ENCODE data around the gene KPNB1. TPM values are rescaled to one million over a fixed set of nuclear protein-coding genes. Genes with fewer than 3 reads are reported as not detected.

KPNB1 gene
- total RNA-seq, 1 experiment from 2014 or later = 742 TPM

DNA sequence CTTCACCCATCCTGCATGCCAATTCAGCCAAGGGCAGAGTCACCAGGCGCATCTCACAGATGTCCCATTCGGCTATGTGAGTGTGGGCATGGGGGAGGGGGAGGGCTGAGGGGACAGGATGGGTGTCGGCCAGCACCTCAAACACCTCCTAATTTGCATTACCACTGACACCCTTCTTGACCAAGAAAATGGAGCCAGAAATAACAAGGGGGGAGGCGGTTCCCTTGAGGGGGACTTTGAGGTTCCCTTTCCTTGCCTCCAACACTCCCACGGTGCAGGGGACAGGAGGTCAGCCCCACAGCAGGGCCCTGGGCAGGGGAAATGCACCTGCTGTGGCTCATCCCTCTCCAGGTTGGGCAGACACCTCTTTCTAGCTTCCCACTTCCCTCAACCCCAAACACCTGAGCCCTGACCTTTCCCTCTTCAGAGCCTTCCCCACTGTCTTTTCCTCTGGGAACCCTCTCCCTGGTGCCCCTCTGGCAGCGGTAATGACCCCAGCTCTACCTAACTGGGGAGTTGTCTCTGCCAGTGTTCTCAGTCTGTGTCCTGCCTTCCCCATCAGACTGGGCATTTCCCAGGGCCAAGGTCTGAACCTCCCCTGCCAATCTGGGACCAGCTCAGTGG is 65.2 kb downstream of the KPNB1 start:
- Mint-ChIP-seq H3K4me3 (no peak overlapping the region), H3K4me1 (peaks cover 19 to 24% of the 10 kb centered on the region in 2 experiments), H3K36me3 (ENCODE audit: insufficient read depth in 1 of 3, low read depth in 3 of 3) (peaks cover 2 to 9% (median 7%) of the 10 kb centered on the region in 3 experiments; a peak in 3 of 7 replicates), H3K9me3 (no peaks in the 10 kb centered on the region), H3K27ac (no peak overlapping the region), H3K27me3 (ENCODE audit: low read depth) (peaks cover 51% of the 10 kb centered on the region)
- no CpG with 5 or more reads among the region's 6 CpGs for WGBS (ENCODE audit: extremely low coverage, insufficient read length, low lambda C conversion rate)
- Histone ChIP-seq H3K4me2 (ENCODE audit: insufficient read depth, insufficient read length, low read length) (no peak overlapping the region), H3K23me2 (ENCODE audit: insufficient read length, low read depth, low read length, poor library complexity, severe bottlenecking) (no peaks in the 10 kb centered on the region), H2AK5ac (ENCODE audit: insufficient read length, low read length) (no peak overlapping the region), H3K9ac (ENCODE audit: extremely low read depth, insufficient read length, low read length) (no peak overlapping the region), H3K18ac (ENCODE audit: insufficient read length, low read depth, low read length) (no peak overlapping the region), H3K56ac (ENCODE audit: insufficient read length, low read depth, low read length) (no peak overlapping the region), H4K20me1 (ENCODE audit: control insufficient read depth, insufficient read depth, insufficient read length) (no peaks in the 10 kb centered on the region), H4K91ac (ENCODE audit: insufficient read length, low read depth, low read length) (no peak overlapping the region), H3K9me3 (ENCODE audit: control insufficient read depth, low read depth, low read length) (no peaks in the 10 kb centered on the region), H2BK5ac (ENCODE audit: insufficient read length, low read length) (no peak overlapping the region), H2BK15ac (ENCODE audit: low read depth, low read length) (no peak overlapping the region), H3K4ac (ENCODE audit: low read depth, low read length) (no peak overlapping the region), H3T11ph (ENCODE audit: low read length) (no peak overlapping the region), H3K14ac (ENCODE audit: insufficient read depth, low read length) (no peak overlapping the region), H4K8ac (replicated peaks; ENCODE audit: insufficient read length, low read depth, low read length) (no peak overlapping the region), H3K27ac (ENCODE audit: insufficient read length, low read depth, low read length) (no peak overlapping the region), H3K79me2 (ENCODE audit: insufficient read depth, low read length) (no peaks in the 10 kb centered on the region), H2BK120ac (ENCODE audit: low read depth, low read length, poor library complexity, severe bottlenecking) (no peak overlapping the region), H3K4me1 (ENCODE audit: insufficient read depth, low read length) (no peaks in the 10 kb centered on the region), H2AFZ (ENCODE audit: low read length) (no peak overlapping the region), H3K79me1 (ENCODE audit: insufficient read depth, low read depth, low read length, poor library complexity, severe bottlenecking) (no peaks in the 10 kb centered on the region), H4K5ac (ENCODE audit: insufficient read length, low read depth, low read length) (no peak overlapping the region), H3K23ac (ENCODE audit: insufficient read length, low read depth, low read length) (no peak overlapping the region), H2BK12ac (ENCODE audit: insufficient read length, low read depth, low read length) (no peak overlapping the region), H3K27me3 (ENCODE audit: insufficient read depth, low read length) (no peaks in the 10 kb centered on the region), H2BK20ac (ENCODE audit: low read depth, low read length, poor library complexity, severe bottlenecking) (no peak overlapping the region)
- TF ChIP-seq, protein P1, sequence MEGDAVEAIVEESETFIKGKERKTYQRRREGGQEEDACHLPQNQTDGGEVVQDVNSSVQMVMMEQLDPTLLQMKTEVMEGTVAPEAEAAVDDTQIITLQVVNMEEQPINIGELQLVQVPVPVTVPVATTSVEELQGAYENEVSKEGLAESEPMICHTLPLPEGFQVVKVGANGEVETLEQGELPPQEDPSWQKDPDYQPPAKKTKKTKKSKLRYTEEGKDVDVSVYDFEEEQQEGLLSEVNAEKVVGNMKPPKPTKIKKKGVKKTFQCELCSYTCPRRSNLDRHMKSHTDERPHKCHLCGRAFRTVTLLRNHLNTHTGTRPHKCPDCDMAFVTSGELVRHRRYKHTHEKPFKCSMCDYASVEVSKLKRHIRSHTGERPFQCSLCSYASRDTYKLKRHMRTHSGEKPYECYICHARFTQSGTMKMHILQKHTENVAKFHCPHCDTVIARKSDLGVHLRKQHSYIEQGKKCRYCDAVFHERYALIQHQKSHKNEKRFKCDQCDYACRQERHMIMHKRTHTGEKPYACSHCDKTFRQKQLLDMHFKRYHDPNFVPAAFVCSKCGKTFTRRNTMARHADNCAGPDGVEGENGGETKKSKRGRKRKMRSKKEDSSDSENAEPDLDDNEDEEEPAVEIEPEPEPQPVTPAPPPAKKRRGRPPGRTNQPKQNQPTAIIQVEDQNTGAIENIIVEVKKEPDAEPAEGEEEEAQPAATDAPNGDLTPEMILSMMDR (conservative IDR thresholded peaks at IDR 0.05) = no peak
- DNase-seq = no peak
